ENCODE measurements around the gene MATN1.

MATN1 gene

GRCh38 chr1:30696831-30697230, 26.6 kb downstream of the MATN1 start:
- no peak for ATAC-seq
- TF ChIP-seq ESRRG (CRISPR knock-in tag; IDR thresholded peaks at IDR 0.05) (no peak), RARB (CRISPR knock-in tag; IDR thresholded peaks at IDR 0.05) (no peak), ZFP3 (CRISPR knock-in tag; IDR thresholded peaks at IDR 0.05) (no peak), OSR1 (CRISPR knock-in tag; IDR thresholded peaks at IDR 0.05) (no peak), POU6F1 (CRISPR knock-in tag; IDR thresholded peaks at IDR 0.05; ENCODE audit: borderline replicate concordance, low read depth) (no peak), ZNF70 (CRISPR knock-in tag; IDR thresholded peaks at IDR 0.05) (no peak), CSDC2 (CRISPR knock-in tag; IDR thresholded peaks at IDR 0.05) (no peak), CREB5 (CRISPR knock-in tag; IDR thresholded peaks at IDR 0.05; ENCODE audit: low read depth) (no peak), BACH2 (CRISPR knock-in tag; IDR thresholded peaks at IDR 0.05; ENCODE audit: borderline replicate concordance) (no peak), ZNF8 (CRISPR knock-in tag; IDR thresholded peaks at IDR 0.05) (no peak), ZNF565 (CRISPR knock-in tag; conservative IDR thresholded peaks at IDR 0.05; ENCODE audit: low read depth) (no peak), TOX (CRISPR knock-in tag; IDR thresholded peaks at IDR 0.05; ENCODE audit: borderline replicate concordance) (no peak), GLIS3 (CRISPR knock-in tag; IDR thresholded peaks at IDR 0.05) (no peak), TCF4 (CRISPR knock-in tag; IDR thresholded peaks at IDR 0.05; ENCODE audit: borderline replicate concordance) (no peak), ISL1 (CRISPR knock-in tag; IDR thresholded peaks at IDR 0.05) (no peak), ZFP30 (CRISPR knock-in tag; IDR thresholded peaks at IDR 0.05) (no peak), PATZ1 (CRISPR knock-in tag; IDR thresholded peaks at IDR 0.05; ENCODE audit: borderline replicate concordance) (no peak), CSRNP3 (CRISPR knock-in tag; IDR thresholded peaks at IDR 0.05) (no peak), ZC3H10 (CRISPR knock-in tag; IDR thresholded peaks at IDR 0.05) (no peak), SNAI2 (CRISPR knock-in tag; IDR thresholded peaks at IDR 0.05) (no peak)

- ATAC-seq, result no peak
- TF ChIP-seq SNAI2 (CRISPR knock-in tag; IDR thresholded peaks at IDR 0.05), result no peak
- no peak for TF ChIP-seq CREB5 (CRISPR knock-in tag; IDR thresholded peaks at IDR 0.05; ENCODE audit: low read depth)
- no peak for TF ChIP-seq CSDC2 (CRISPR knock-in tag; IDR thresholded peaks at IDR 0.05)
- TF ChIP-seq ZC3H10 (CRISPR knock-in tag; IDR thresholded peaks at IDR 0.05), result no peak
- TF ChIP-seq RARB (CRISPR knock-in tag; IDR thresholded peaks at IDR 0.05), result no peak
- no peak for TF ChIP-seq POU6F1 (CRISPR knock-in tag; IDR thresholded peaks at IDR 0.05; ENCODE audit: borderline replicate concordance, low read depth)
- TF ChIP-seq ISL1 (CRISPR knock-in tag; IDR thresholded peaks at IDR 0.05), result no peak
These were observed 27.9 kb downstream of the MATN1 start for GRCh38 chr1:30695439-30695841.

Measured in SK-N-SH treated with all-trans-retinoic acid at 6 μM for 48 hours (cell line).